Measurements from ENCODE around the gene CBX6.
A peak's percentile ranks its signal among the peaks of the same experiment; 100 is the strongest.

The CBX6 gene

GRCh38 chr22:38840129-38840528, 31.9 kb downstream of the CBX6 start:
- no peak for DNase-seq (ENCODE audit: low read depth)

- DNase-seq (ENCODE audit: low read depth), result no peak
These were observed 32.3 kb downstream of the CBX6 start for GRCh38 chr22:38839686-38840085.

DNA sequence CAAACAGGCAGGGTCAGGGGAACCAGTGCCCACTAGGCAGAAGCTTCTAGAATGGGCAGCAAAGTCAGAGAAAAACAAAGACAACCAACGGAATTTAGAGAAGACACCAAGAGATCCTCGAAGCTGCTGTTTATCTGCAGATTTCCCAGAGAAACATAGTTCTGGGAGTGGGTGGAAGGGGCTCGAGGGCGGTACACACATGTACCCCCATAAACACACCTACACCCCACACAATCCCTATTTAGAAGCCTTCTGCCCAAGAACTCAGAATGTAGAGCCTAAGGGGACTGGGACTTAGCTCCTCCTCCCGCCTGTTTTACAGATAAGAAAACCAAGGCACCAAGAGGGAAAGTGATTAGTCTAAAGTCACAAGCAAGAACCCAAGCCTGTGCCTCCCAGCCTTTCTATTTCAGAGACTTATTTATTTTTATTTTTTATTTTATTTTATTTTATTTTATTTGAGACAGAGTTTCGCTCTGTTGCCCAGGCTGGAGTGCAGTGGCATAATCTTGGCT, 34.5 kb downstream of the CBX6 start:
- no peak for DNase-seq (ENCODE audit: low read depth)

DNA sequence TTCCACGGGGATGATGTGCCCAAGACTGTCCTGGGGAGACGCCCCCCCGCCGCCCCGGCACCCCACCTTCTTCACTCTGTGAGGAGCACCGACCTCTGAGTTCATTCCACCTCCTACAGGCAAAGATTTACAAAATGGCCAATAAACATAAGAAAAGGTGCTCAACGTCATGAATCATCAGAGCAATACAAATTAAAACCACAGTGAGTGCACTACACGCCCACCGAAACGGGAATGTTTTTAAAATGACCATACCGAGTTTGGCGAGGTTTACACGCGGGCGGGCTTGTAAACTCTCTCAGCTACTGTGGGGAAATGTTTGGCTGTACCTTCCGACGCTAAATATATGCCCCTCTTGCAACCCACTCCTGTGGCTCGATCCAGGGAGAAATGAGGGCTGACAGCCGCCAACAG, 36.1 kb downstream of the CBX6 start:
- DNase-seq (ENCODE audit: low read depth), result no peak

GRCh38 chr22:38834991-38835390, 37.0 kb downstream of the CBX6 start:
- no peak for DNase-seq (ENCODE audit: low read depth)

- no peak for DNase-seq (ENCODE audit: low read depth)
These were observed 37.6 kb downstream of the CBX6 start for GRCh38 chr22:38834215-38834953.

- no peak for DNase-seq (ENCODE audit: low read depth)
These were observed 39.0 kb downstream of the CBX6 start for GRCh38 chr22:38833061-38833460.

GRCh38 chr22:38832005-38832978, 39.7 kb downstream of the CBX6 start:
- no peak for DNase-seq (ENCODE audit: low read depth)

GRCh38 chr22:38831166-38831945, 40.7 kb downstream of the CBX6 start:
- DNase-seq (ENCODE audit: low read depth), result no peak

DNA sequence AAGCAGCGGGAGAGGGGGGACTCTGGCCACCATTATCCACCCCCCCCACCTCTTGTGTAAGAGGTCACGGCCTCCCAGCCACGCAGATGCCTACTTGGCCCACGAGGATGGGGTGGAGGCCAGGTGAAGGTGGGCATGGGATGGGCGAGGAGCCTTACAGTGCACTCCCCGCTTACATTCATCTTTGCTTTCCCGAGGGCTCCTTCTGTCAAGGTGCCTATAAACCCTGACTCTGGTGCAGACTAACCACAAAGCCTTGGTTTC, 41.2 kb downstream of the CBX6 start:
- DNase-seq (ENCODE audit: low read depth), result no peak

- no peak for DNase-seq (ENCODE audit: low read depth)
These were observed 41.8 kb downstream of the CBX6 start for GRCh38 chr22:38830026-38830844.

- DNase-seq (ENCODE audit: low read depth), result no peak
These were observed 42.5 kb downstream of the CBX6 start for GRCh38 chr22:38829485-38829884.

GRCh38 chr22:38828616-38829205, 43.3 kb downstream of the CBX6 start:
- DNase-seq (ENCODE audit: low read depth), result no peak

DNA sequence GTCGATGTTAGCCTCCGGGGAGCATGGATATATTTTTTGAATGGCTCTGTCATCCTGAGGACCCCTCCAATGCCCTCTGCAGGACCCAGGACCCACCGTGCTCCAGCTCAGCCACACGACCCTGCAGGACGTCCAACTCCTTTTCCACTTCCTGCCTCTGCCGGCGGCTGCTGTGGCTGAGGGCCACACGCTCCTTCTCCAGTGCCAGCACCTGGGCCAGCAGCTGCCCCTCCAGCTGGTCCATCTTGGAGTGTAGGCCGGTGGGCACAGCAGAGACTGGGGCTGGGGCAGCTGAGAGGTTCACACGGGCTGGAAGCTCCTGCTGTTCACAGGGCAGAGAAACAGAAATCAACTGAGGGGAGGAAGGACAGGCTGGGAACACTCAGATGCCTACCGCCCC, 43.8 kb downstream of the CBX6 start:
- DNase-seq (ENCODE audit: low read depth), result no peak

DNA sequence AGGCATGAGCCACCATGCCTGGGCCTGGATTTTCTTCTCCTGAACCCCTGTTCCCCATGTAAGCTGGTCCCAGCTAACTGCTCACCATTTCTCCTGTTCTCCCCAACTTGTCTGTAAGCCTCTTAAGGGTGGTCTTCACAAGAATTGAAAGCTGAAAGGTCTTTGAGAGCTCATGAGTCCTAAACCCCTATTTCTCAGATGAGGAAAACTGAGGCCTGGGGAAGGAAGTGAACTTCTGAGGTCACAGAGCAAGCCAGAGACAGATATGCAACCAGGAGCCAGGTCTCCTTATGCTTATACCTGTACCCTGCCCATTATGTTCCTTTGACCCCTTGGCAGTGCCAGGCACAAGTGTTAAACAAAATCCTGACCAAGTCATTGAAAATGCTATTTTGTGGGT, 44.5 kb downstream of the CBX6 start:
- DNase-seq (ENCODE audit: low read depth), result no peak

DNA sequence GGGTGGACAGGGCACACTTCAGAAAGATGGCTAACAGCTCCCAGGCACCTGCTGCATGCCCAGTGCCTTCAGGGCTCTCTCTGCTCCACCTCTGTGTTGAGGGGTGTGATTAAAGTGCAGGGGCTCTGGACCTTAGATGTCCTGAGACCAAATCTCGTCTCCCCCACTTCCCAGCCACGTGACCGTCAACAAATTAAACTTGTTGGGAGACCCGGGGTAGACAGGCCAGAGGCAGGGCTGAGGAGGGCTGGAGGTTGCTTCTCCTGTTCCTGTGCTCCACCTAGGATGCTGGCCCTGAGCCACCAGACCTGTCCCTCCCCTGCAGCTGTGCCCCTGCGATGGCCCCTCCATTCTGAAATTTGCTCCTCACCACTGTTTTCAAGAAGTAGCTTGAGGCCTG, 45.2 kb downstream of the CBX6 start:
- no peak for DNase-seq (ENCODE audit: low read depth)

GRCh38 chr22:38826386-38826785, 45.6 kb downstream of the CBX6 start:
- no peak for DNase-seq (ENCODE audit: low read depth)

DNA sequence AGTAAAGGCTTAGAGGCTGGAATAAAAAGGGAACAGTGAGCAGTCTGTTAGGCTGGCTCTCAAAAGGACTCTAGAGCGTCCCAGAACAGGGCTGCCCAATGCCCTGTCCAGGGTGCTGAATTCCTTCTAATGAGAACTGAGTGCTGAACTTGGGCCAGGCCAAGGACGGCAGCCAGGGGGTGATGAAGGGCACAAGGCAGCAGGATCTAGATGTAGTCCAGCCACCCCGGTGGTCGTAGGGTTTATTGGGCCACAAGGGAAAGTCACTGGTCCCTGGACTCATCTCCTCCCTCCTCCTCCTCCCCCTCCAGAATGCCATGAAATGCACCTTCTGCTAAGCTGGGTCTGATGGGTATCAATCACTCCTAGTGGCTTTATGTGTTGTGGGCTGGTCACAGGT, 47.4 kb downstream of the CBX6 start:
- DNase-seq (ENCODE audit: low read depth), result peak; percentile 8

- no peak for DNase-seq (ENCODE audit: low read depth)
These were observed 48.4 kb downstream of the CBX6 start for GRCh38 chr22:38823637-38824036.

- DNase-seq (ENCODE audit: low read depth), result no peak
These were observed 48.9 kb downstream of the CBX6 start for GRCh38 chr22:38823076-38823475.

DNA sequence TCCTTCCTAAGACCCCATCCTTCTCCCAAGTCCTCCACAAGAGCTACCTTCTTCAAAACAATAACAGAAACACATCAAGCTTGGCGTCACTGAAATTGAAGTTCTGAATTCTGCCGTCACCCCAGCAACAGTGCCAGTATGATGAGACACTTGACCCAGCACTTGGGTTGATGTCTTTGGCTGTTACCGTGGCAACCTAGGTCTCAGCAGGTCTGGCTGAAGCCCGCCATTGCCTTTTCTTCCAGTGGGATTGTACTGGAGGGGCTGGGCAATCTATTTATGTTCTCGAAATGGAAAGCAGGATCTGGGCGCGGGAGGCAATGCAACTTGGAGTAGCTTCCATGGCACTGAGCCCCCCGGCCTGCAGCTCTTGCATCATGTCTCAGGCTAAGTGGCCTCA, 52.0 kb downstream of the CBX6 start:
- no peak for DNase-seq (ENCODE audit: low read depth)

Measured in stimulated activated CD8-positive, alpha-beta memory T cell treated with anti-CD3 and anti-CD28 coated beads, Interleukin-15, amount 100 ng/mL, for 1 hour (primary cell).